PC-3 (cell line): Measurements from ENCODE around the gene RALBP1.
"Not testable (repeated sequence)": the region's sequence is repeated elsewhere in the genome, so short reads cannot be mapped to it uniquely, and the experiment has no call there.

Experiments
- CTCF ChIP-seq: fragments of 300-600 bp; sonication (generic); conservative IDR thresholded peaks from 2 replicates; pipeline ENCODE4 v1.5.1; 2017; ENCODE audit warnings: antibody characterized with exemption, low read depth, mild to moderate bottlenecking, low read length
- EZH2 ChIP-seq: fragments of 300-600 bp; sonication (generic); IDR thresholded peaks from one replicate; pipeline ENCODE4 v1.6.1; 2017; ENCODE audit warnings: antibody characterized with exemption, mild to moderate bottlenecking, low read length; ENCODE audit not compliant: unreplicated experiment
- EZH2phosphoT487 ChIP-seq: fragments of 300-600 bp; sonication (generic); IDR thresholded peaks from 2 replicates; pipeline ENCODE4 v1.6.1; 2018; ENCODE audit warnings: mild to moderate bottlenecking, antibody characterized with exemption, low read length, borderline replicate concordance

GRCh38 chr18:9450920-9451319 lies 24.4 kb upstream of the RALBP1 start:
- not testable (repeated sequence) for TF ChIP-seq CTCF, EZH2phosphoT487, EZH2
